GM18951 (cell line): ENCODE measurements around the gene UBE4B.

ENCODE experiments used
- POLR2A ChIP-seq: IDR thresholded peaks from 4 replicates; pipeline ENCODE4 v1.6.1; 2011; ENCODE audit warnings: mild to moderate bottlenecking; ENCODE audit not compliant: insufficient read length, insufficient read depth; ENCODE audit errors: extremely low read depth
- in situ Hi-C: fragments of 300-500 bp; cut with MboI; formaldehyde crosslinking; loops from one replicate; pipeline ENCODE4 v1.12.0; 2022; ENCODE audit warnings: low sequenced_read_pairs, mixed read lengths, inconsistent platforms; ENCODE audit not compliant: unreplicated experiment

UBE4B gene

GRCh38 chr1:10170239-10170574 is 137.4 kb downstream of the UBE4B start:
- TF ChIP-seq POLR2A: no peak
- in situ Hi-C loops: no loop called here

GRCh38 chr1:10171105-10171767 is 138.5 kb downstream of the UBE4B start:
- no peak for TF ChIP-seq POLR2A
- in situ Hi-C loops: no loop called here

GRCh38 chr1:10171995-10172669 is 139.4 kb downstream of the UBE4B start:
- TF ChIP-seq POLR2A: no peak
- in situ Hi-C loops: no loop called here

DNA sequence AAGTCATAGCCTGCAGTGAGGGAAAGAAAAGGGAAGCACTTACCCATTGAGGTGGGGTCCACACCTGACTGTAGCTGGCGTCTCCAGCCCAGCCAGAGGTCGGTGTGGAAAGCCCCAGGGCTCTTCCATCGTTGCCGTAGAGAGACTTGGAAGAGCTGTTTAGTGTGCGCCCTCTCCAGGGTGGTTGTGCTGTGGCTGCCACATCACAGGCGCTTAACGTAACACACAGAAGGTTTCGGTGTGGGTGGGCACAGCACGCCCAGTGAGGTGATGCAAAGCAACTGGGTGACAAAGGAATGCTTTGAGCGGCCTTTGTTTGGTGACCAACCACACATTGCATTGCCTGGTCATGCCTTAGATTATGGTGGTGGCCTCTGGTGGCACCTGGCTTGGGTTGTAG is 140.8 kb downstream of the UBE4B start:
- in situ Hi-C loops: no loop called here
- no peak for TF ChIP-seq POLR2A

DNA sequence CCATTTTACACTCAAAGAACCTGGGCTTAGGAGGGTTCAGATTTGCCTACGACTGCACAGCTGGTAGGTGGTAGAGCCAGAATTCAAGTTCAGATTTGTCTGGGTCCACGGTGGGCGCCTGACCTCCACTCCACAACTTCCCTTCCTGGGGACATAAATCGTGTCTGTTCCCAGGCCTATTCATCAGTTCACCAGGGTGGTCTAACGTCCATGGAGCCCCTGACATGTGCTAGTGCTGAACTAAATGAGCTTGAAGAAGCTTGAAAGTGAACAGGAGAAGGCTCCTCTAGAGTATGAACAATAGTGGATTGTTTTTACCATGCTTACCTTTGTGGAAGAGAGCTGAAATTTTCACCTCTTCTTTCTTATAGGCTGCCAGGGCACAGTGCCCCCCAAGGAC is 145.1 kb downstream of the UBE4B start:
- in situ Hi-C loops: no loop called here
- no peak for TF ChIP-seq POLR2A

DNA sequence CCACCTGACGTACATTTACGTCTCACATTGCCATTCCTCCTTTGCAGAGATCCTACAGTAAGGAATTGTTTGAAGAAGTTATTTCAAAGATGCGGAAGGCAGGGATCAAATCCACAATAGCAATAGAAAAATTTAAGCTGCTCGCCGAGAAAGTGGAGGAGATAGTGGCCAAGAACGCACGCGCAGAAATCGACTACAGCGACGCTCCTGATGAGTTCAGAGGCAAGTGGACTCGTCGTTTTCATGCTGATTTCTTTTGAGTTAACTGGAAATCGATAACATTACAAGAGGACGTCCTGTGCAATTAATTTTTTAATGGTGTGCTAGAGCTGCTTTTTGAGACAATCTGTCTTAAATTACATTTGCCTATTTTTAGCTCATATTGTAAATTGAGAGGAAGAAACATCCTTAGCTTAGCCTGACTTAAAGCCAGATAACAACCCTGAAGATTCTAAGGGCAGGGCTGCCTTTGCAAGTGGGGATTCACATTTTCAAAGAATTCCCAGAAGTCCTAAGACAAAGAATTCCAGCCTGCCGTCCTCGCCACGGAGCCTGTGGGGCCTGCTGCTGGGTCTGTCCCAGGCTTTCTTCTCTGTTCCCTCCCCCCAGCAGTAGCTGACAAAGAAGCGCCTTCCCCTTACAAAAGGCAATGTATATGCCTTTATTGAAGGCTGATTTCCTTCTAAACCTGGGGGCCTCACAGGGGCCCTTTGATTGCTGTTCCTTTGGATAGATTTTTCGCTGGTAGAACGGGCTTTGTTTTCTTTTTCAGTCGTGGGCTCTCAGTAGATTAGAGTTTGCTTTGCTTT is 146.0 kb downstream of the UBE4B start:
- in situ Hi-C loops: no loop called here
- TF ChIP-seq POLR2A: no peak

GRCh38 chr1:10179406-10180091 is 146.8 kb downstream of the UBE4B start:
- in situ Hi-C loops: no loop called here
- TF ChIP-seq POLR2A: no peak

DNA sequence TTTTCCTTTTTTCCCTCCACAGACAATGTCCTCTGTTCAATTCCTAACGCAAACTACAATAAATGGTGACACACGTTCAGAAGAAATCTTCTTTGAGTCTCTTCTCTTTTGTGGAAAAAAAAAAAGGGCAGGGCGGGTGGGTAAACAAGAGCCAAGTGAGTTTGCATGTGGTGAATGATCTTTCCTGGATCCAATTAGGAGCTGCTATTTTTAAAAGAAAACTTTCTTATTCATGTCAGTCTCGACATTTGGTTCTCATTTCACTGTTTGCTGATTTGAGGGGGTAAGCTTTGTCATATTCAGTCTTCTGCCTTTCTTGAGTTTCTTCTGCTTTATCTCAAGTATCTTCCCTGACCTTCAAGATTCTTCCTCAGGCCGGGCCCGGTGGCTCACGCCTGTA is 148.4 kb downstream of the UBE4B start:
- TF ChIP-seq POLR2A: no peak
- in situ Hi-C loops: no loop called here

DNA sequence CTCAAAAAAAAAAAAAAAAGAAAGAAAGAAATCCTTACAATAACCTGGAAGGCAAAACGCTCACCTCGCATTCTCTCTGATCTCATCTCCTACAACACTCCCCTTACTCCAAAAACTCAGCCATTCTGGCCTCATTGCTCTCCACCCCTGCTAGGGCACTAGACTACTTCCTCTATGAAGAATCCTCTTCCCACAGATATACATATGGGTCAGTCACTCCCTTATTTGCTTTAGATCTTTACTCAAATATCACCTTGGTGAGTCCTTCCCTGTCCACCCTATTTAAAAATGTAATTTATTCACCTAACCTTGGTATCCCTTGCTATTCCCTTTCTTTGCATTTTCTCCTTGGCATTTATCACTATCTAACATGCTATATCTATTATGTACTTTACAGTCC is 153.0 kb downstream of the UBE4B start:
- no peak for TF ChIP-seq POLR2A
- in situ Hi-C loops: no loop called here

DNA sequence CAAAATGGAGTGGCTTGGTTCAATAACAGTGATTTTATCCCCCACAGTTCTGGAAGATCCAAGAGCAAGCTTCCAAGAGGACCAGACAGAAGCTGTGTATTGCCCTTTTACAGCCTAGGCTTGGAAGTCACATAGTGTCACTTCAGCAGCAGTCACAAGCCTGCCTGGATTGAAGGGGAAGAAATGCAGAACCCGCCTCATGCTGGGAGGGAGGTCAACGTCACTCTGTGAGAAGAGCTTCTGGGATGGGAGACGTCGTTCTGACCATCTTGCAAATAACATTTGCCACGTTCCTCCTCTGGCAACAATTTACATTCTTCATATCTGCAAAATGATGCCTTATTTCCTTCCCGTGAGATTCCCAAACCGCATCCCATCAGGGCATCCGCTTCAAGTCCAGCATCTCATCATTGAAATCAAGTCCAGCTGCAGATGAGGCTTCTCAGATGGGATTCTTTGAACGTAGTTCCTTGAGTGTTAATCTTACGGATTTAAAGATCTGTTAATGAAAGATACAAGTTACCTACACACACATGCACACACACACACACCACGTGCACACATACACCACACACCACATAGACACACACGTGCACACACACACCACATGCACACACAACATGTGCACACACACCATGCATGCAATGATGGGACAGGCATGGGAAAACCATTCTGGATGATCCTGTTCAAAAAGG is 153.7 kb downstream of the UBE4B start:
- TF ChIP-seq POLR2A: no peak
- in situ Hi-C loops: no loop called here

DNA sequence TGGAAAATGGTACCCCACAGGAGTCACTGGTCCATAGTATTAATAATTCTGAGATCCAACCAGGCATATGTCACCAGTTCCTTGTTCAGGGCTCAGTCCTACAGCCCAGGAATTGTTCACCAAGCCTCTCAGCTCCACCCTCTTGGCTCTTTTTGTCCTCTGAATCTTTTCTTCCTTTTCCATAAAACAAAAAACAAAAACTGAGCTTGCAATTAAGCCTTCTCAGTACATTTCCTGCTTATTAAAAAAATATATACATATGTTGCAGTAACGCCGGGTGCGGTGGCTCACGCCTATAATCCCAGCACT is 154.2 kb downstream of the UBE4B start:
- in situ Hi-C loops: no loop called here
- TF ChIP-seq POLR2A: no peak

GRCh38 chr1:10188133-10188650 is 155.4 kb downstream of the UBE4B start:
- in situ Hi-C loops: no loop called here
- TF ChIP-seq POLR2A: no peak

GRCh38 chr1:10189659-10190058 is 156.9 kb downstream of the UBE4B start:
- in situ Hi-C loops: no loop called here
- TF ChIP-seq POLR2A: no peak
